HUES6 (cell line): ENCODE data around the gene HOXB7.

Experiments
- H3K27ac ChIP-seq: 2 replicates; pipeline ENCODE4 v1.7.0; 2013; ENCODE audit warnings: low read depth, mild to moderate bottlenecking, low read length, inconsistent platforms
- H3K27me3 ChIP-seq: 2 replicates; pipeline ENCODE4 v1.6.1; 2013; ENCODE audit warnings: low read length; ENCODE audit not compliant: control insufficient read depth, insufficient read depth
- H3K36me3 ChIP-seq: 2 replicates; pipeline ENCODE4 v1.6.1; 2013; ENCODE audit warnings: low read length; ENCODE audit not compliant: control insufficient read depth, insufficient read depth
- H3K4me1 ChIP-seq: 2 replicates; pipeline ENCODE4 v1.6.1; 2013; ENCODE audit warnings: low read length; ENCODE audit not compliant: control insufficient read depth, insufficient read depth
- H3K4me3 ChIP-seq: 2 replicates; pipeline ENCODE4 v1.5.1; 2013; ENCODE audit warnings: low read depth, low read length
- H3K9ac ChIP-seq: one replicate; pipeline ENCODE4 v1.6.1; 2013; ENCODE audit warnings: mild to moderate bottlenecking, low read length
- H3K9me3 ChIP-seq: 2 replicates; pipeline ENCODE4 v1.6.1; 2013; ENCODE audit warnings: low read depth, low read length; ENCODE audit not compliant: control insufficient read depth, insufficient read depth

HOXB7 gene

GRCh38 chr17:48574505-48575065 is 36.2 kb downstream of the HOXB7 start:
- Histone ChIP-seq H3K36me3 (no peaks in the 10 kb centered on the region), H3K27ac (no peak overlapping the region; the same call in 1 of the 2 replicates), H3K9me3 (no peaks in the 10 kb centered on the region), H3K4me1 (peaks cover 62% of the 10 kb centered on the region), H3K4me3 (peak overlapping the region; percentile 24; the same call in 1 of the 2 replicates), H3K9ac (peak overlapping the region; percentile 76), H3K27me3 (peaks cover 100% of the 10 kb centered on the region)

DNA sequence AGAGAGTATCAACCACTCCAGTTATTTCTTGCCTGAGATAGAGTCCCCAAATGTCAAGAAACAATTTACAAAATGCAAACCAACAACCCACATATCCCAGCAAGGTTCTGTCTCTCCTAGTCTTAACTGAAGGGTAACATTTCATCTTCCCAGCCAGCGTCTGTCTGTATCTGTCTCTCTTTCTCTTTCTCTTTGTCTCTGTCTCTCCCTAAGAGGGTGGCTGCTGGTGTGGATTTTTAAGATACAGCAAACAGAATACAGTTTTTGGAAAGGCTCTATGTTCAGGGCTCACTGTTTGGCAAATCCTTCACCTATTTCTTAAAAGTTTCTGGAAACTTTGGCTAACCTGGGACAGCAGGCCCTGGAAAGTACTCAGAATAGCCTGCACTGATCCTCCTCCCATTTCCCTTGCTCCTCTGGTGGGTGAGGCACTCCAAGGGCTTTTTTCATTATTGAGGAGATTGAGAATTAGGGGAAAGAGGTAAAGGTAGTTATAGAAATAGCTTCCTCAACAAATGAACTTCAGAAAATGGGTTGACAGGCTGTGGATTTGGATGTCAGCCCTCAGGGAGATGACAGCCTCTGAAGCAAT is 38.9 kb downstream of the HOXB7 start:
- peak overlapping the region; percentile 76 for H3K9ac ChIP-seq
- peaks cover 73% of the 10 kb centered on the region for H3K4me1 ChIP-seq
- no peaks in the 10 kb centered on the region for H3K9me3 ChIP-seq
- no peaks in the 10 kb centered on the region for H3K36me3 ChIP-seq
- no peak overlapping the region; the same call in 1 of the 2 replicates for H3K27ac ChIP-seq
- H3K27me3 ChIP-seq: peaks cover 100% of the 10 kb centered on the region
- peak overlapping the region; percentile 40; the same call in 1 of the 2 replicates for H3K4me3 ChIP-seq

- Histone ChIP-seq H3K36me3 (no peaks in the 10 kb centered on the region), H3K9ac (peak overlapping the region; percentile 76), H3K27me3 (peaks cover 100% of the 10 kb centered on the region), H3K4me3 (peak overlapping the region; percentile 40; the same call in 1 of the 2 replicates), H3K9me3 (0 out of 2 replicates have a peak, but pooled peaks cover 2% of the 10 kb centered on the region), H3K4me1 (peaks cover 77% of the 10 kb centered on the region), H3K27ac (no peak overlapping the region; the same call in 1 of the 2 replicates)
These were observed 39.6 kb downstream of the HOXB7 start for GRCh38 chr17:48571024-48571818.

- peaks cover 100% of the 10 kb centered on the region for H3K27me3 ChIP-seq
- H3K4me3 ChIP-seq: peak overlapping the region; percentile 40; the same call in 1 of the 2 replicates
- peak overlapping the region; percentile 76 for H3K9ac ChIP-seq
- H3K4me1 ChIP-seq: peaks cover 80% of the 10 kb centered on the region
- no peak overlapping the region; the same call in 1 of the 2 replicates for H3K27ac ChIP-seq
- no peaks in the 10 kb centered on the region for H3K36me3 ChIP-seq
- H3K9me3 ChIP-seq: 0 out of 2 replicates have a peak, but pooled peaks cover 2% of the 10 kb centered on the region
These were observed 40.3 kb downstream of the HOXB7 start for GRCh38 chr17:48570325-48571023.

DNA sequence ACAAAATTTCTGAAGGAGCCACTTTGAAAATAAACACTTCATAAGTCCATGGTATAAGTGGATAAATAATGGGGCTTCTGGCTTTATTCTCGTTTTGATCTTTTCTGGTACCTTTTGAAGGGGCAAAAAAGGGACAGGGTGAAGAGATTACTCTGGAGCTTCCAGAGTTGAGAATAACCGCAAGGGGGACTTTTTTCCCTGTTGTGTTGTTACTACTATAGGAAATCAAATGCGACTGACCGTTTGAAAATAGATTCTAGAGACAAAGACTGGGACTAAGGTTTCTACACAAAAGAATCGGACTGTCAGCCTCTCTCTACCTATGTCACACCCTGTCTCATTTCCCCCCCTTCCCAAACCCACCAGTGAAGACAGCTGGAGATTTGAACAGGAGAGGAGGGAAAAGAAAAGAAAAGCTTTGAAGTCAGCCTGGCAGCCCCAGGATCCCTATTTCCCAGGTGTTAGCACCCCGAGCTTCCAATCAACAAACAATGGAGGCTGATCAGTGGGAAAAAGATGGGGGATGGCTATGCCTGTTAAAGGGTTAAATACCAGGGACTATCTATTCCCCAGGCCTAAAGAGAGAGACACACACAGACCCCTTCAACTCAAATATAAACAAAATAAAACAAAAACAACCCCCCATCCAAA is 41.0 kb downstream of the HOXB7 start:
- H3K4me3 ChIP-seq: peak overlapping the region; percentile 40; the same call in 1 of the 2 replicates
- peaks cover 100% of the 10 kb centered on the region for H3K27me3 ChIP-seq
- no peak overlapping the region for H3K27ac ChIP-seq
- peak overlapping the region; percentile 76 for H3K9ac ChIP-seq
- H3K9me3 ChIP-seq: 0 out of 2 replicates have a peak, but pooled peaks cover 2% of the 10 kb centered on the region
- peaks cover 87% of the 10 kb centered on the region for H3K4me1 ChIP-seq
- H3K36me3 ChIP-seq: no peaks in the 10 kb centered on the region

DNA sequence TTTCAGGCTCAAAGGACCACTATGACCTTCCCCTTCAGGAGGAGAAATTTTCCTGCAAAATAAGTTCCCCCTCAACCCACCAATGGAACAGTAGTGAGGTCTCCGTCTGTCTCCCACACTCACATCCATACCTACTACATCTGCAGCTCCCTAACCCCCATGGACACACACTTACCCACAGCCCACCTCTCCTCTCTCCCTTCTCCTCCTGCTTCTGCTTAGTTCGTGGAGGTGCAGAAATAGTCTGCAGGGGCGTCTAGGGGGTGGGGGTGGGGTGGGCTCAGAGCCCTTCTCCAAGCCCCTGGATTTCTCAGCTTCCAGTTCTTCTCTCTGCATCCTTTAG is 41.6 kb downstream of the HOXB7 start:
- H3K4me1 ChIP-seq: peaks cover 86% of the 10 kb centered on the region
- peaks cover 100% of the 10 kb centered on the region for H3K27me3 ChIP-seq
- H3K9me3 ChIP-seq: 0 out of 2 replicates have a peak, but pooled peaks cover 2% of the 10 kb centered on the region
- no peaks in the 10 kb centered on the region for H3K36me3 ChIP-seq
- H3K9ac ChIP-seq: peak overlapping the region; percentile 76
- H3K4me3 ChIP-seq: peak overlapping the region; percentile 48; the same call in 1 of the 2 replicates
- H3K27ac ChIP-seq: no peak overlapping the region

DNA sequence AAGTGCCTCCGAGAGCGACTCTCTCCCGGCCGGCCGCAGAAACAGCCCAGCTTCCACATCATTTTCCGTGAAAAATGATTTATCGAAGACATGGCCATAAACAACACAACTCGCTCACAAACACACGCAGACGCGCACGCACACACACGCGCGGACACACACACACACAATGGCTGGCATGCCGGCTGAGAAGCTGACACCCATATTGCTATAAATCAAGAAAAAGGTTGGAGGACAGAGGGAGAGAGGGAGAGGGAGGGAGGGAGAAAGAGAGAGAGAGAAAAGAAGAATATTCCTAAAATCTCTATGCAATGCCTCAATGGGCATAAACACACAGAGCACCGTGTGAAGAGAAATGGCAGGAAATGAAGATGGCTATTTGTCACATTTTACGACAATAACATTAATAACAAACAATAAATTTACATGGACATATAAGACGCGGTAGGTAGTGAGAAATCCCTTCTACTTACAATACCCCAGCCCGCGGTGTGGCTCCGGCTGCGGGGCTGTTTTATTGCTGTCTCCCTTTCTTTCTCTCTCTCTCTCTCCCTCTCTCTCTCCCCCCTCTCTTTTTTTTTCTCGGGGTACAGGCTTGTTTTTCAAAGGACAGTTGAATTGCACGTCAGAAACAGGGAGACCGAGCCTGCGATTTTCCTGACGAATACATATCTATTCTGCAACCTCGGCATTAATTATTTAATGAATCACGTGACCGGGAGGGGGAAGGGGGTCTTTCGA is 42.1 kb downstream of the HOXB7 start:
- Histone ChIP-seq H3K9me3 (0 out of 2 replicates have a peak, but pooled peaks cover 2% of the 10 kb centered on the region), H3K36me3 (no peaks in the 10 kb centered on the region), H3K27ac (no peak overlapping the region), H3K4me1 (peaks cover 82% of the 10 kb centered on the region), H3K4me3 (peak overlapping the region; percentile 48; the same call in 1 of the 2 replicates), H3K9ac (peak overlapping the region; percentile 76), H3K27me3 (peaks cover 100% of the 10 kb centered on the region)

- 0 out of 2 replicates have a peak, but pooled peaks cover 2% of the 10 kb centered on the region for H3K9me3 ChIP-seq
- H3K4me1 ChIP-seq: peaks cover 82% of the 10 kb centered on the region
- H3K27ac ChIP-seq: no peak overlapping the region
- peaks cover 100% of the 10 kb centered on the region for H3K27me3 ChIP-seq
- no peaks in the 10 kb centered on the region for H3K36me3 ChIP-seq
- peak overlapping the region; percentile 55 for H3K9ac ChIP-seq
- H3K4me3 ChIP-seq: peak overlapping the region; percentile 48; the same call in 1 of the 2 replicates
These were observed 43.0 kb downstream of the HOXB7 start for GRCh38 chr17:48567646-48568354.

- Histone ChIP-seq H3K27me3 (peaks cover 100% of the 10 kb centered on the region), H3K36me3 (no peaks in the 10 kb centered on the region), H3K9me3 (0 out of 2 replicates have a peak, but pooled peaks cover 2% of the 10 kb centered on the region), H3K9ac (peak overlapping the region; percentile 55), H3K4me3 (peak overlapping the region; percentile 6; the same call in 1 of the 2 replicates), H3K4me1 (peaks cover 81% of the 10 kb centered on the region), H3K27ac (no peak overlapping the region)
These were observed 43.6 kb downstream of the HOXB7 start for GRCh38 chr17:48567209-48567608.
